ENCODE results near the gene CHM.

DNA sequence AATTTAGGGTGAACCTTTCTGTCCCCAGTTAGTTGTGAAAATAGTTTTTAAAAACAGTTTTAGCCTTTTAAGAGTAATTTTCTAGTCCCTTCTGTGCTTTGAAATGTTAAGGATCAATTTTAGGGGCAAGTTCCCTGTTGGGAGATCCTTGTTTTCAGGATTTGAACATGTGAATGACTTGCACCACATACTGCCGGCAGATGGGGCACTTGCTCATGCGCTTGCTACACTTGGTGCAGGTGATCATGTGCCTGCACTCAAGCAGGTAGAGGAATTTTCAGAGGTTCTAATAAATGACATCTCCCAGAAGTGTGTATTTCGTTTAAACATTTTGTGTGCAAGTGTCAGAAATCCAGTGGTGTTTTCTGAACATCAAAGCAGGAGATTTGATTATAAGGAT is 195.9 kb downstream of the CHM start:
- no peak for TF ChIP-seq YY1 (IDR thresholded peaks at IDR 0.05; ENCODE audit: insufficient read depth, insufficient read length)
- TF ChIP-seq SUZ12 (IDR thresholded peaks at IDR 0.05; ENCODE audit: extremely low read depth, insufficient read depth, insufficient read length) = no peak
- no peak for TF ChIP-seq ZNF274 (IDR thresholded peaks at IDR 0.05; ENCODE audit: low read depth, low read length)
